ENCODE data around the gene GSE1.

DNA sequence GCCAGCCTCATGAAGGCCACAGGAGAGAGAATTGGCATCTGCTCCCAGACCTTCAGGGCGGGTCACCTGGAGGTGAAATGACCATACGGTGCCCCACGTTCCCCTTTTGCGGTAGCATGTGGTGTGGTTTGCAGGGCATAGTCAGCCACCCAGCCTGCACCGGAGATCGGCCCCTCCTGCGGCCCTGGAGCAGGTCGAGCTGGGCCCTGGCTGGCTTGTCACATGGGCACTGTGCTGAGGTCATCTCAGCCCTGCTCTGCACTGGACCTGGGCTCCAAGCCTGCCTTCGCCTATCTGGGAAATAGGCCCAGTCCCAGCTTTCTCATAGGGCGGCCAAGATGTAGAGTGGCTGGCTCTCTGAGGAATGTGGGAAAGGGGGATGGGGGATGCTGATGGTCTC, 16.2 kb downstream of the GSE1 start:
- TF ChIP-seq ATF1 (CRISPR knock-in tag; IDR thresholded peaks at IDR 0.05) (no peak), ATF1 (tag; IDR thresholded peaks at IDR 0.05) (no peak), TCF3 (CRISPR knock-in tag; IDR thresholded peaks at IDR 0.05) (no peak), MAFK (IDR thresholded peaks at IDR 0.05; ENCODE audit: low read length) (no peak), ZNF354B (CRISPR knock-in tag; IDR thresholded peaks at IDR 0.05) (no peak), RCOR1 (IDR thresholded peaks at IDR 0.05; ENCODE audit: borderline replicate concordance in 1 of 2, low read depth in 2 of 2, low read length in 2 of 2) (no peak), JUN (IDR thresholded peaks at IDR 0.05; ENCODE audit: borderline replicate concordance, low read depth, low read length) (no peak), JUN (CRISPR knock-in tag; IDR thresholded peaks at IDR 0.05; ENCODE audit: borderline replicate concordance) (no peak), EZH2 (IDR thresholded peaks at IDR 0.05; ENCODE audit: borderline replicate concordance, low read depth, low read length) (no peak), ZNF384 (IDR thresholded peaks at IDR 0.05; ENCODE audit: low read depth, low read length) (no peak)
- TF ChIP-seq, protein P1, sequence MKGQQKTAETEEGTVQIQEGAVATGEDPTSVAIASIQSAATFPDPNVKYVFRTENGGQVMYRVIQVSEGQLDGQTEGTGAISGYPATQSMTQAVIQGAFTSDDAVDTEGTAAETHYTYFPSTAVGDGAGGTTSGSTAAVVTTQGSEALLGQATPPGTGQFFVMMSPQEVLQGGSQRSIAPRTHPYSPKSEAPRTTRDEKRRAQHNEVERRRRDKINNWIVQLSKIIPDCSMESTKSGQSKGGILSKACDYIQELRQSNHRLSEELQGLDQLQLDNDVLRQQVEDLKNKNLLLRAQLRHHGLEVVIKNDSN (CRISPR knock-in tag; IDR thresholded peaks at IDR 0.05) = no peak
- TF ChIP-seq, protein P2, sequence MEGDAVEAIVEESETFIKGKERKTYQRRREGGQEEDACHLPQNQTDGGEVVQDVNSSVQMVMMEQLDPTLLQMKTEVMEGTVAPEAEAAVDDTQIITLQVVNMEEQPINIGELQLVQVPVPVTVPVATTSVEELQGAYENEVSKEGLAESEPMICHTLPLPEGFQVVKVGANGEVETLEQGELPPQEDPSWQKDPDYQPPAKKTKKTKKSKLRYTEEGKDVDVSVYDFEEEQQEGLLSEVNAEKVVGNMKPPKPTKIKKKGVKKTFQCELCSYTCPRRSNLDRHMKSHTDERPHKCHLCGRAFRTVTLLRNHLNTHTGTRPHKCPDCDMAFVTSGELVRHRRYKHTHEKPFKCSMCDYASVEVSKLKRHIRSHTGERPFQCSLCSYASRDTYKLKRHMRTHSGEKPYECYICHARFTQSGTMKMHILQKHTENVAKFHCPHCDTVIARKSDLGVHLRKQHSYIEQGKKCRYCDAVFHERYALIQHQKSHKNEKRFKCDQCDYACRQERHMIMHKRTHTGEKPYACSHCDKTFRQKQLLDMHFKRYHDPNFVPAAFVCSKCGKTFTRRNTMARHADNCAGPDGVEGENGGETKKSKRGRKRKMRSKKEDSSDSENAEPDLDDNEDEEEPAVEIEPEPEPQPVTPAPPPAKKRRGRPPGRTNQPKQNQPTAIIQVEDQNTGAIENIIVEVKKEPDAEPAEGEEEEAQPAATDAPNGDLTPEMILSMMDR (IDR thresholded peaks at IDR 0.05 in 2 of 3, conservative IDR thresholded peaks at IDR 0.05 in 1 of 3; ENCODE audit: insufficient read depth in 2 of 3, low read depth in 1 of 3, low read length in 3 of 3) = no peak
- TF ChIP-seq, protein P3, sequence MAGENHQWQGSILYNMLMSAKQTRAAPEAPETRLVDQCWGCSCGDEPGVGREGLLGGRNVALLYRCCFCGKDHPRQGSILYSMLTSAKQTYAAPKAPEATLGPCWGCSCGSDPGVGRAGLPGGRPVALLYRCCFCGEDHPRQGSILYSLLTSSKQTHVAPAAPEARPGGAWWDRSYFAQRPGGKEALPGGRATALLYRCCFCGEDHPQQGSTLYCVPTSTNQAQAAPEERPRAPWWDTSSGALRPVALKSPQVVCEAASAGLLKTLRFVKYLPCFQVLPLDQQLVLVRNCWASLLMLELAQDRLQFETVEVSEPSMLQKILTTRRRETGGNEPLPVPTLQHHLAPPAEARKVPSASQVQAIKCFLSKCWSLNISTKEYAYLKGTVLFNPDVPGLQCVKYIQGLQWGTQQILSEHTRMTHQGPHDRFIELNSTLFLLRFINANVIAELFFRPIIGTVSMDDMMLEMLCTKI (IDR thresholded peaks at IDR 0.05; ENCODE audit: partially characterized antibody) = no peak
